H9 (cell line): ENCODE data around the gene MYO1D. TPM values are rescaled to one million over a fixed set of nuclear protein-coding genes. Genes with fewer than 3 reads are reported as not detected.
A peak's percentile ranks its signal among the peaks of the same experiment; 100 is the strongest.

Experiments
- DNase-seq: peaks from one replicate; pipeline ENCODE4 v3.0.0-alpha.2; 2017
- H2AFZ ChIP-seq: one replicate; pipeline ENCODE4 v1.6.1; 2013; ENCODE audit warnings: mild to moderate bottlenecking, low read length, control low read depth, moderate library complexity
- H2AK5ac ChIP-seq: 2 replicates; pipeline ENCODE4 v1.6.1; 2013; ENCODE audit warnings: low read length, control low read depth, mixed read lengths; ENCODE audit not compliant: insufficient read length
- H2BK120ac ChIP-seq: one replicate; pipeline ENCODE4 v1.6.1; 2013; ENCODE audit warnings: low read depth, mild to moderate bottlenecking, low read length, control low read depth, inconsistent platforms; ENCODE audit not compliant: poor library complexity, severe bottlenecking
- H2BK12ac ChIP-seq: 2 replicates; pipeline ENCODE4 v1.6.1; 2013; ENCODE audit warnings: low read length, control low read depth, mixed read lengths, low read depth; ENCODE audit not compliant: insufficient read length
- H2BK15ac ChIP-seq: 2 replicates; pipeline ENCODE4 v1.6.1; 2013; ENCODE audit warnings: low read depth, low read length, control low read depth
- H2BK20ac ChIP-seq: one replicate; pipeline ENCODE4 v1.6.1; 2013; ENCODE audit warnings: low read depth, mild to moderate bottlenecking, low read length, control low read depth, inconsistent platforms; ENCODE audit not compliant: poor library complexity, severe bottlenecking
- H2BK5ac ChIP-seq: 2 replicates; pipeline ENCODE4 v1.6.1; 2013; ENCODE audit warnings: low read length, control low read depth, mixed read lengths; ENCODE audit not compliant: insufficient read length
- H3K14ac ChIP-seq: 2 replicates; pipeline ENCODE4 v1.6.1; 2013; ENCODE audit warnings: low read length, control low read depth; ENCODE audit not compliant: insufficient read depth
- H3K18ac ChIP-seq: 2 replicates; pipeline ENCODE4 v1.6.1; 2013; ENCODE audit warnings: low read depth, mild to moderate bottlenecking, mixed read lengths, low read length, control low read depth; ENCODE audit not compliant: insufficient read length
- H3K23ac ChIP-seq: 2 replicates; pipeline ENCODE4 v1.6.1; 2013; ENCODE audit warnings: low read length, control low read depth, mixed read lengths, low read depth; ENCODE audit not compliant: insufficient read length
- H3K23me2 ChIP-seq: 2 replicates; pipeline ENCODE4 v1.6.1; 2013; ENCODE audit warnings: low read depth, mild to moderate bottlenecking, mixed read lengths, low read length, control low read depth; ENCODE audit not compliant: insufficient read length, poor library complexity, severe bottlenecking
- H3K27ac ChIP-seq: 2 replicates; pipeline ENCODE4 v1.5.1; 2013; ENCODE audit warnings: low read length, control low read depth, mixed read lengths, low read depth; ENCODE audit not compliant: insufficient read length
- H3K27me3 ChIP-seq: 2 replicates; pipeline ENCODE4 v1.6.1; 2013; ENCODE audit warnings: low read length, control low read depth, inconsistent platforms; ENCODE audit not compliant: insufficient read depth
- H3K4ac ChIP-seq: 2 replicates; pipeline ENCODE4 v1.6.1; 2013; ENCODE audit warnings: low read depth, mild to moderate bottlenecking, control low read depth, inconsistent platforms, low read length, moderate library complexity
- H3K4me1 ChIP-seq: 2 replicates; pipeline ENCODE4 v1.6.1; 2013; ENCODE audit warnings: low read length, control low read depth, inconsistent platforms; ENCODE audit not compliant: insufficient read depth
- H3K4me2 ChIP-seq: 2 replicates; pipeline ENCODE4 v1.6.1; 2013; ENCODE audit warnings: low read length, control low read depth, mixed read lengths; ENCODE audit not compliant: insufficient read length, insufficient read depth
- H3K56ac ChIP-seq: 2 replicates; pipeline ENCODE4 v1.6.1; 2013; ENCODE audit warnings: low read depth, mild to moderate bottlenecking, mixed read lengths, low read length, control low read depth; ENCODE audit not compliant: insufficient read length
- H3K79me1 ChIP-seq: 2 replicates; pipeline ENCODE4 v1.6.1; 2013; ENCODE audit warnings: low read depth, mild to moderate bottlenecking, moderate library complexity, low read length, control low read depth, inconsistent platforms; ENCODE audit not compliant: insufficient read depth, poor library complexity, severe bottlenecking
- H3K79me2 ChIP-seq: 2 replicates; pipeline ENCODE4 v1.6.1; 2013; ENCODE audit warnings: low read length, control low read depth, inconsistent platforms; ENCODE audit not compliant: insufficient read depth
- H3K9ac ChIP-seq: 2 replicates; pipeline ENCODE4 v1.6.1; 2013; ENCODE audit warnings: low read length, control low read depth, mixed read lengths; ENCODE audit not compliant: insufficient read length; ENCODE audit errors: extremely low read depth
- H3K9me3 ChIP-seq: one replicate; pipeline ENCODE4 v1.6.1; 2013; ENCODE audit warnings: low read depth, low read length, inconsistent platforms; ENCODE audit not compliant: control insufficient read depth
- H3T11ph ChIP-seq: one replicate; pipeline ENCODE4 v1.6.1; 2013; ENCODE audit warnings: mild to moderate bottlenecking, low read length, control low read depth, inconsistent platforms
- H4K20me1 ChIP-seq: one replicate; pipeline ENCODE4 v1.6.1; 2013; ENCODE audit not compliant: control insufficient read depth, insufficient read length, insufficient read depth
- H4K5ac ChIP-seq: 2 replicates; pipeline ENCODE4 v1.6.1; 2013; ENCODE audit warnings: low read depth, mild to moderate bottlenecking, mixed read lengths, low read length, control low read depth; ENCODE audit not compliant: insufficient read length
- H4K8ac ChIP-seq: replicated peaks from 2 replicates; pipeline ENCODE4 v1.6.1; 2013; ENCODE audit warnings: low read length, control low read depth, mixed read lengths, low read depth; ENCODE audit not compliant: insufficient read length
- H4K91ac ChIP-seq: 2 replicates; pipeline ENCODE4 v1.6.1; 2013; ENCODE audit warnings: low read depth, mild to moderate bottlenecking, moderate library complexity, mixed read lengths, low read length, control low read depth; ENCODE audit not compliant: insufficient read length
- H3K27ac Mint-ChIP-seq, 3 experiments: 2 replicates in 2 of 3; 3 replicates in 1 of 3; pipeline ENCODE4 v1.8.0; 2020 to 2021; ENCODE audit warnings: mixed read lengths in 3 of 3, mild to moderate bottlenecking in 1 of 3, moderate library complexity in 1 of 3
- H3K27me3 Mint-ChIP-seq: 2 replicates; pipeline ENCODE4 v1.8.0; 2021; ENCODE audit warnings: low read depth, mild to moderate bottlenecking, moderate library complexity, mixed read lengths
- H3K36me3 Mint-ChIP-seq, 3 experiments: 2 replicates in 2 of 3; 3 replicates in 1 of 3; pipeline ENCODE4 v1.8.0; 2020 to 2021; ENCODE audit warnings: low read depth in 3 of 3, mixed read lengths in 3 of 3; ENCODE audit not compliant: insufficient read depth in 1 of 3
- H3K4me1 Mint-ChIP-seq, 2 experiments: 2 replicates each; pipeline ENCODE4 v1.8.0; 2020; ENCODE audit warnings: mixed read lengths in 2 of 2
- H3K4me3 Mint-ChIP-seq, 2 experiments: 2 replicates in 1 of 2; 3 replicates in 1 of 2; pipeline ENCODE4 v1.8.0; 2020 to 2021; ENCODE audit warnings: mild to moderate bottlenecking in 2 of 2, mixed read lengths in 2 of 2, moderate library complexity in 1 of 2
- H3K9me3 Mint-ChIP-seq, 2 experiments: 2 replicates in 1 of 2; 3 replicates in 1 of 2; pipeline ENCODE4 v1.8.0; 2020; ENCODE audit warnings: mild to moderate bottlenecking in 2 of 2, mixed read lengths in 2 of 2, moderate library complexity in 1 of 2
- CTCF ChIP-seq: fragments of 200-600 bp; sonication (generic); conservative IDR thresholded peaks from 3 replicates; pipeline ENCODE4 v1.8.0; 2021; ENCODE audit warnings: antibody characterized with exemption, mild to moderate bottlenecking
- WGBS: extraction: QIAGEN DNeasy Blood & Tissue Kit; methylation state at CpG from one replicate; pipeline ENCODE4 v1.1.7; 2013; ENCODE audit warnings: missing lambda C conversion rate, low lambda C conversion rate, mixed read lengths; ENCODE audit not compliant: insufficient read length; ENCODE audit errors: extremely low coverage; 5-methylcytosine and 5-hydroxymethylcytosine counted together
- total RNA-seq: library from RNA; stranded (reverse); gene quantifications from 2 replicates; pipeline ENCODE4 v1.2.1, GENCODE V29; 2021

Gene MYO1D
- total RNA-seq, 1 experiment from 2014 or later: 19.0 TPM

- H3K9me3 Mint-ChIP-seq: no peaks in the 10 kb centered on the region; a peak in 1 of 5 replicates
- no peak overlapping the region for H2BK5ac ChIP-seq
- H4K91ac ChIP-seq: no peak overlapping the region
- H3K27ac Mint-ChIP-seq: peak overlapping the region in 2 of 3 experiments; percentile 52 to 81; a peak in 2 of 7 replicates
- H3K4me1 ChIP-seq: peaks cover 10% of the 10 kb centered on the region; the same call in 1 of the 2 replicates
- no peak overlapping the region for H3K27ac ChIP-seq
- H3K18ac ChIP-seq: peak overlapping the region; percentile 91
- WGBS: no CpG with 5 or more reads among the region's 12 CpGs
- H3K56ac ChIP-seq: no peak overlapping the region
- H2BK120ac ChIP-seq: no peak overlapping the region
- H3K4me1 Mint-ChIP-seq: peaks cover 47 to 66% of the 10 kb centered on the region in 2 experiments
- DNase-seq: no peak
- peaks cover 12% of the 10 kb centered on the region for H3K23me2 ChIP-seq
- no peak overlapping the region for H4K8ac ChIP-seq
- H4K5ac ChIP-seq: no peak overlapping the region
- H3K9ac ChIP-seq: no peak overlapping the region
- H3K4me3 Mint-ChIP-seq: peak overlapping the region; percentile 51 to 67
- no peaks in the 10 kb centered on the region for H3K9me3 ChIP-seq
- no peak overlapping the region for H3K4me2 ChIP-seq
- peaks cover 1% of the 10 kb centered on the region for H3K27me3 Mint-ChIP-seq
- no peak overlapping the region; the same call in 1 of the 2 replicates for H3K4ac ChIP-seq
- no peak for TF ChIP-seq CTCF
- no peak overlapping the region for H2BK12ac ChIP-seq
- no peaks in the 10 kb centered on the region for H3K79me2 ChIP-seq
- no peak overlapping the region for H2BK20ac ChIP-seq
- peaks cover 22 to 45% (median 44%) of the 10 kb centered on the region in 3 experiments for H3K36me3 Mint-ChIP-seq
- H2BK15ac ChIP-seq: no peak overlapping the region
- no peak overlapping the region for H2AFZ ChIP-seq
- H3T11ph ChIP-seq: no peak overlapping the region
- H4K20me1 ChIP-seq: no peaks in the 10 kb centered on the region
- H3K14ac ChIP-seq: no peak overlapping the region; the same call in 1 of the 2 replicates
- H3K23ac ChIP-seq: no peak overlapping the region
- H2AK5ac ChIP-seq: no peak overlapping the region
- H3K79me1 ChIP-seq: peaks cover 3% of the 10 kb centered on the region
- H3K27me3 ChIP-seq: no peaks in the 10 kb centered on the region
Observed at GRCh38 chr17:32485261-32486110, 391.4 kb downstream of the MYO1D start.
